ENCODE results near the gene JADE3.
A peak's percentile ranks its signal among the peaks of the same experiment; 100 is the strongest.

- TF ChIP-seq CTCF (IDR thresholded peaks at IDR 0.05; ENCODE audit: insufficient read depth, low read length) (peak; percentile 40), POLR2AphosphoS5 (IDR thresholded peaks at IDR 0.05; ENCODE audit: low read depth) (no peak), SPI1 (IDR thresholded peaks at IDR 0.05; ENCODE audit: borderline replicate concordance, low read depth) (no peak)
Observed at GRCh38 chrX:46978341-46979291, 66.4 kb downstream of the JADE3 start.
